Left lobe of liver (tissue), 2 donors: ENCODE data around the gene CACNA1A. TPM values are rescaled to one million over a fixed set of nuclear protein-coding genes. Genes with fewer than 3 reads are reported as not detected.
"Not testable (repeated sequence)": the region's sequence is repeated elsewhere in the genome, so short reads cannot be mapped to it uniquely, and the experiment has no call there.

Experiments
- ATAC-seq: fragments of 200-7000 bp; cut with Tn5 transposase; one replicate; pipeline ENCODE4 v1.9.1; 2020; ENCODE audit warnings: mild to moderate bottlenecking, moderate library complexity
- DNase-seq: peaks from one replicate; pipeline ENCODE4 v3.0.0-alpha.2; 2020; ENCODE audit warnings: low spot score
- total RNA-seq: library from RNA; stranded (reverse); gene quantifications from one replicate; pipeline ENCODE4 v1.2.1, GENCODE V29; 2021
- donor health status: DM: no; HTN: no; CAD: no; lungs with moderate emphysema.
- donor health status: DM: no; HTN: yes; CAD: no.

The CACNA1A gene
- total RNA-seq, 1 donor from 2014 or later, result 0.30 TPM

DNA sequence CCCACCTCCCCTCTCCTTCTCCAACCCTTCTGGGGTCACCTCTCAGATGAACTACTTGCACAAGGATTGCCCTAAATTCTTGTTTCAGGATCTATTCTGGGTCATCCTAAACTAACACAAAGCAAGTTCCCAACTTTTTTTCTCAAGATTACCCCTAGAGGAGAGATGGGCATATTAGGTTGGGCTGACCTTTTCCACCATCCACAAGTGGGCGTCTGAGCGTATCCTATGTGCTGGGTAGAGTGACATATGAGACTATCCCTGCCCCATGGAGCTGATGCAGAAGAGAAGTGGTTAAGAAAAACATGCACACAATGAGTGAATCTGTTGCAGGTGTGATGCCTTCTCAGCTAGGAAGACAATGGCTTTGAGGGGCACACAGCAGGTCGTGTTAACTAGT, 132.7 kb downstream of the CACNA1A start:
- no peak for ATAC-seq
- no peak for DNase-seq

DNA sequence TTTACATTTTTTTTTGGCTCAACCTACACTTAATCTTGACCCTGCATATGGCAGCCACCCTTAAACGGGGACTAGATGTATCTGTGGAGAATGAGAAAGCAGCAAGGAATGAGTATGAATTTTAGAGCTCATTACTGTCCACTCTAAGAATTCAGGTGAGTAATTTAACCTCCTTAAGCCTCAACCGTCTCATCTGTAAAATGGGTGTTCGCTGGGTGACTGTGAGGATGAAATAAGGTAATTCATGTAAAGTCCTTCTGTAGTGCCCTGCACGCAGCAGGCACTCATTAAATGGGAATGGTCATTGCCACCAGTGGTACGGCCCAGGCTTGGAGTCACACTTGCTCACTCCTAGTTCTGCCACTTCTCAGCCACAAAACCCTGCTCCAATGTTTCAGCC, 135.3 kb downstream of the CACNA1A start:
- DNase-seq (no peak), ATAC-seq (no peak)

DNA sequence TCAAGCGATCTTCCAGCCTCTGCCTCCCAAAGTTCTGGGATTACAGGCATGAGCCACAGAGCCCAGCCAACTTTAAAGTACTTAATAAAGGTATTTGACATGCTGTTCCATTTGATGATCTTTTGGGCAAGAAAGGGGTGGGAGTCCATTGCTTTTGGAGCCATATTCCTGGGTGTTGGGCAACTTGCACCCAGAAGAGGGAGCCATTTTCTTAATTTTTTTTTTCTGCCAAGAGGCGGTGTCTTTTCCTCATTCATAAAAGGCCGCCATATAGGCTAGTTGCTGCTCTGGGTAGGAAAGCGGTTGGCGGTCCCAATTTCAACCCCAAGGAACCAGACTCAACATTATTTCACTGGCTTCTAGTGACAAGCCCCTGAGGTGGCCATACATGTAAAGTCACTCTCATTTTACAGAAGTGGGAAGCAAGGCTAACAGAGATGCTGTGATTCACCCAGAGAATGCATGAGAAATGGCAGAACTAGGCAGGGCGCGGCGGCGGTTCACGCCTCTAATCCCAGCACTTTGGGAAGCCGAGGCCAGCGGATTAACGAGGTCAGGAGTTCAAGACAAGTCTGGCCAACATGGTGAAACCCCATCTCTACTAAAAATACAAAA, 139.6 kb downstream of the CACNA1A start:
- DNase-seq (no peak), ATAC-seq (no peak)

DNA sequence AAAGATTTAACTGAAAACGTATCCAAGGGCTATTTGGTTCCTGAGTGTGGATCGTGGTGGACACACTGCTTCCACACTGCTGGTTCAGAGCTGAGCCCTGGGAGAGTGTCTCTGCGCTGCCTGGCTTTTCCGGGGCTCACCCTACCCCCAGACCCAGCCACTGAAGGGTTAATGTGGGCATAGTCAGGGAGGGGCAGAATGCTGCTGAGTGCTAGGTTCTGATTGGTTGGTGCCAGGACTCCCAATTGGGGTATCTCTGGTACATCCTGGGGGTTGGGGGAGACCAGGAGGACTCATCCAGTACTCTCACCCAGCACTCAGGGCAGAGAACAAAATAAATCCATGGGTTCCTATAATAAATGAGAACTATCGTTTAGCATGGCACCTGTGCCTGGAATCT, 142.3 kb downstream of the CACNA1A start:
- ATAC-seq (no peak), DNase-seq (no peak)

DNA sequence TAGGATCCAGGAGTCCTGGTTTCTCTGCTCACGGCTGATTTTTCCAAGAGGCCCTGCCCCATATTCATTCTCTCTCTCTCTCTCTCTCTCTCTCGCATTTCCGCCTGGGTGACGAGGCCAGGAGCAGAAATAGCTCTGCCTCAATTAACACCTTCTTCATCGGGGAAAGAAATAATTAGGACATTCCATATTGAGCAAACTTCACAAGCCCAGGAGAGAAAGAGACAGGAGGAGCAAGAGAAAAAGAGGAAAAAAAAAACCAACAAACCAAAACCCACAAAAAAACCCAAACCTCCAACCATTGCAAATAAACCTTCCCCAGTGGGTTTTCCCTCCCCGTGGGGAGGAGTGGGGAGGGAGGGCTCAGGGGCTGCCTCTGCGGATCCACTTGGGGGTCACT, 143.0 kb downstream of the CACNA1A start:
- no peak for DNase-seq
- no peak for ATAC-seq

DNA sequence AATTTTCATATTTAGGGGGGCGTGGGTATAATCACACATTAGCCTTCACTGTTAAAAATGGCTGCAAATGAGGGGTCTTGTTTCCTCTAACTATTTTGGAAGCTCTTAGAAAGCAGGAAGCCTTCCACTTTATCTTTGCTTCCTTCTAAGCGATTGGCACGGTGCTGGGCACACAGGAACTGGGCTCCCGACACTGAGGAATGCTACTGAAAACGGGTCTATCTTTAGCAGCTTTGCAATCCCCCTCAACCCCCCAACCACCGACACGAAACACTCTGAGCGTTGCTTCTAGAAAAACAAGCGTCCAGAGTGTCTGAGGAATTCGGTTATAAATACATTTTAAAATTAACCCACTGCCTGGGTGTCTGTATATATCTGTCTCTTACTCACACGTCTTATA, 143.6 kb downstream of the CACNA1A start:
- DNase-seq (no peak), ATAC-seq (no peak)

DNA sequence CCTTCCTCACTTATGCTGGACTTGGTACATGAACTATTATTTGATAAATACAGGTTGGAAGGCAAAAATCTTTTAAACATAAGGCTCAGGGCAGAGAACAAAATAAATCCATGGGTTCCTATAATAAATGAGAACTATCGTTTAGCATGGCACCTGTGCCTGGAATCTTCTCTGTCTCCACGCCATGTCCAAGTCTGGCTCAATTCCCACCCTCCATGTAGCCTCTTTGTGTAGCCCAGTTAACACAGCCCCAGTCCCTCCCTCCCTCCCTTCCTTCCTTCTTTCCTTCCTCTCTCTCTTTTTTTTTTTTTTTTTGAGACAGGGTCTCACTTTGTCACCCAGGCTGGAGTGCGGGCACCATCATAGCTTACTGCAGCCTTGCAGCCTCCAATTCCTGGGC, 144.6 kb downstream of the CACNA1A start:
- not testable (repeated sequence) for DNase-seq, ATAC-seq

DNA sequence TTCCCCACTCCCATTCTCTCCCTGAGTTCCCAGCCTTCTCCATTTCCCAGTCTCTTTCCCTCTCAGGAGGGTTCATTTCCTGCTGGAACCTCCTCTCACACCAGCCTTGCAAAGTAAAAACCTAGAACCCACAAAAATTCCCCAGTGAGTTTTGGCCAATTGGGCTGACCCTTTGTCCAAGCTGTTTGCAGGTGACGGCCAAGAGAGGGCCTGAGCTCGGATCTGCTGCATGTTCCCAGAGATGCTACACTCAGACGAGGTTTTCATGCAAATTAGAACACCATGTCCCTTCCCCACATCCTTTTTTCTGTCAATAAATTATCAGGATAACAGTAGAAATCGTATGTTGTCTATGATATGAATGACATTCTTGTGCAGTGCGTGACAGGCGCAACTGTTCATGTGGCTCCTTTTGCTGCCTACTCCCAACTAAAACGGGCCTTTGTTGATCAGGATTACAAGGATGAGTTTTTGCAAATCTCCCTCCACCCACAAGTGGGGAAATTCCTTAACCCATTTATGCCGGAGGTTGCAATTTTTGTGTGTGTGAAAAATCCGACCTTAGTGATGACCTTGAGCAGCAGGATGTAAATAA, 149.5 kb downstream of the CACNA1A start:
- no peak for ATAC-seq
- DNase-seq, result no peak

DNA sequence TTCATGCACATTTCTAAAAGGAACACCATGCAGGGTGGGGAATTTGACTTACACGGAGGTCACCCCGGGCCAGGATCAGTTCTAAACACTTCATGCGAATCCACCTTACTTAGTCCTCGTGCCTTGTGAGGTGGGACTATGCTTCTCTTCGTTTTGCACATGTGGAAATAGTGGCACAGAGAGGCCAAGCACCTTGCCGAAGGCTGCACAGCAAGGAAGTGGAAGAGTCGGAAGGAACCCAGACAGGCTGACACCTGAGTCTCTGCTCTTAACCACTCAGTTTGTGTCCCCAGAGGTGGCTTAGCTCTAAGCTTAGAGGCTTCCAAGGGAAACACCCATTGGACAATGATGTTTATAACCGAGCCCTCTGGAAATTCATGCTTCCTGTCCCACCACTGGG, 150.1 kb downstream of the CACNA1A start:
- DNase-seq (no peak), ATAC-seq (no peak)

DNA sequence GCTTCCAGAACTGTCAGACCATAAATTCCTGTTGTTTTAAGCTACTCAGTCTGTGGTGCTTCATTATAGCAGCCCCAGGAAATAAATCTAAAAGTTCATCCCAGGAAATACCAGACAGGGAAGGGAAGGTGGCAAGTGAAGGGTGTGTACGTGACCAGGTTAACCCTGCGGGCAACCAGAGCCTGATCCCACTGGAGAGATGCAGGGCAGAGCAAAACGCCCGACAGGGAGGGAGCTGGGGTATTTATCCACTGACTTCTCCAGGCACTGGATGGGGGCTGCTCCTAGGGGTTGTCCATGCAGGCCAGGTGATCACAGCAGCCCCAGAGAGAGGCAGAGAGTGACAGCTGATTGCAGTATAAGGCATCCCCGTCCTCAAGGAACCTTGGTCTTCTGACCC, 150.9 kb downstream of the CACNA1A start:
- DNase-seq (no peak), ATAC-seq (no peak)

DNA sequence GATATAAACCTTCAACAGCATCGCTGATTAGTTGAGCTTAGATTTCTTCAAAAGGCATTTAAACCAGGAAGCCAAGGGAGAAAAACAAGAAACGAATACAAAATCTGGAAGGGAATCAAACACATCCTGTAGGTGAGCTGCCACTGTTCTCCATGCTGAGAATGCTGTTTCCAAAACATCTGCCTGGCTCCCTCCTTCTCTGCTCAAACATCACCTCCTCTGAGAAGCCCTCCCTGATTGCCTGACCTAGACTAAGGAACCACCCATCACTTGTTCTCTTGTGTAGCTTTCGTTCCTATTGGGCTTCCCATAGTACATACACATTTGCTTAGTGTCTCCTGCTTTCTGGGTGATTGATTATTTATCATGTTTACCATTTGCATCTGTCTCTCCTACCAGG, 152.7 kb downstream of the CACNA1A start:
- no peak for DNase-seq

DNA sequence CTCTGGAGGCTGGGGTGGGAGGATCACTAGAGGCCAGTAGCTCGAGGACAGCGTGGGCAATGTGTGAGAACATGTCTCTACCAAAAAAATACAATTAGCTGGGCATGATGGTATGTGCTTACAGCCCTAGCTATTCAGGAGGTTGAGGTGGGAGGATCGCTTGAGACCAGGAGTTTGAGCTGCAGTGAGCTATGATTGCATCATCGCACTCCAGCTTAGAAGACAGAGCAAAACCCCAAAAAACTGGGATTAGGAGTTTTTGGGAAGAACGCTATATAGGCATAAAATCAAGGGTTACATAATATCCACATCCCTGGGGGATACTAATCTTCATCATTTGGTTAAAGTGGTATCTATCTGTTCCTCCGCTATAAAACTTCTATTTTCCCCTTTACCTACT, 155.5 kb downstream of the CACNA1A start:
- ATAC-seq (no peak), DNase-seq (no peak)

More for the DNA sequence above, 152.7 kb downstream of the CACNA1A start:
- ATAC-seq, result no peak

DNA sequence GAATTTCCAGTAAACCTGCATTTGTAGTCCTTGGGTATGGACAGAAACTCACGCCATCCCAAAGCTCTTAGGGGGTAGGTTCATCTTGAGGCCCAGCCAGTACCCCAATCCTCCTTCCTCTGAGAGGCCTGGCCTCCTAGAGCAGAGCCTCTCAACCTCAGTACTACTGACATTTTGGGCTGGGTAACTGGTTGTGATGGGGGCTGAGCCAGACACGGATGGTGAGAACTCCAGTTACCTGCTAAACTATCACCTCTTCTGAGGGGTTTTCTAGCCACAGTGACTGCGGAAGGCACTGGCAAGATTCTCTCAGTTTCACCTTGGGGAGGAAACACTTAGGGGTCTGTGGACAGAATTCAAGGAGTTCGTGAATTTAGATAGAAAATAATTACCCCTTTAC, 156.2 kb downstream of the CACNA1A start:
- DNase-seq, result no peak
- no peak for ATAC-seq

DNA sequence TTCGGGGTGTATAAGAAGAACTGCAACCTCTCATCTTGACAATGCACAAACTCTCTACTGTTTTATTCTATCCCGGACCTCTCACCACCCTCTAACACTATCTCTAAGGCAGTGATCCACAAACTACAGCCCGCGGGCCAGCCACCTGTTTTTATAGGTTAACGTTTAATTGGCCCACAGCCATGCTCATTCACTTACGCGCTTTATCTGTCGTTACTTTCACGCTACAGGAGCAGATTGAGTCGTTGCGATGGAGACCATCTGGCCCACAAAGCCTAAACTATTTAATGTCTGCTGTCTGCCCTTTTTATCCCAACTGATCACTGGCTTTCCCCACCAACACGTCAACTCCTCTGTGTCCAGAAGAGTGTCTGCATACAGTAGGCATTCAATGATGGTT, 158.9 kb downstream of the CACNA1A start:
- DNase-seq, result no peak
- no peak for ATAC-seq

DNA sequence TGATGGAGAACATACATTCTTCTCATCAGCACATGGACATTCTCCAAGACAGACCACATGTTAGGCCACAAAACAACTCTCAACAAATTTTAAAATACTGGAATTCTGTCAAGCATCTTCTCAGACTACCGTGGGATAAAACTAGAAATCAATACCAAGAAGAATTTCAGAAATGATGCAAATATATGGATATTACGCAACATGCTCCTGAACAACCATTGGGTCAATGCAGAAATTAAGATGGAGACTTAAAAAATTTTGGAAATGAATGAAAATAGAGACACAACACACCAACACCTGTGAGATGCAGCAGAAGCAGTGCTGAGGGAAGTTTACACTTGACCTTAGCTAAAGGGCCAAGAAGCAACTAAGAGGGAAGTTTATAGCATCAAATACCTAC, 162.8 kb downstream of the CACNA1A start:
- no peak for ATAC-seq
- DNase-seq, result no peak

DNA sequence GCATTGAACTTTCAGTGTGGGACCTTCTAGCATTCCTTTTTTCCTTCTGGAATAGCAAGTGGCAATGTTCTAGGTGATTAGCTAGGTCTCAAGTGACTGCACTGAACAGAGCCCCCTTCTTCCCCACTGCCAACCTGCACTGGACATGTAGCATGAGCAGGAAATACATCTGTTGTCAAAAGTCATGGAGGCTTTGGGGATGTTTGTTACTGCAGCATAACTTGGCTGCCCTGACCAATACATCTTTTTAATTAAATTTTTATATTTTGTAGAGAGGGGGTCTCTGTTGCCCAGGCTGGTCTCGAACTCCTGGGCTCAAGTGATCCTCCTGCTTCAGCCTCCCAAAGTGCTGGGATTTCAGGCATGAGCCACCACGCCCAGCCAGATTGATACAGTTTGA, 163.6 kb downstream of the CACNA1A start:
- no peak for ATAC-seq

DNA sequence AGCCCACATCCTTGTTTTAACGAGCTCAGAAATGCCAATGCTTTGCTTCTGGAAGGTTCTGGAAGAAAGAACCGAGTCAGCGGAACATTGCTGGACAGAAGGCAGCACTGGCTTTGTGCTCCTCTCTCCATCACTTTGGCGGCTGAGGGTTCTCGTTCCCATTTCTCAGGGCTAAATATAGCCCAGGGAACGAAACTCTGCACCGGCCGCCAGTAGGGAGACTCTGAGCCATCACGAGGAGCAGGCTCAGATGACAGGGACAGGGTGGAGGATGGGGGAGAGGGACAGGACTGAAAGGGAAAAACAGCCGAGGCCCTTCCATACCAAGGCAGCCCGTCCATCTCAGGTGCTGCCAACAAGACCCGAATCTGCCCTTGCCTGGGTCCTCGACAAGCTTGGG, 166.4 kb downstream of the CACNA1A start:
- ATAC-seq, result no peak
- DNase-seq, result no peak

More for the DNA sequence above, 163.6 kb downstream of the CACNA1A start:
- DNase-seq, result no peak

DNA sequence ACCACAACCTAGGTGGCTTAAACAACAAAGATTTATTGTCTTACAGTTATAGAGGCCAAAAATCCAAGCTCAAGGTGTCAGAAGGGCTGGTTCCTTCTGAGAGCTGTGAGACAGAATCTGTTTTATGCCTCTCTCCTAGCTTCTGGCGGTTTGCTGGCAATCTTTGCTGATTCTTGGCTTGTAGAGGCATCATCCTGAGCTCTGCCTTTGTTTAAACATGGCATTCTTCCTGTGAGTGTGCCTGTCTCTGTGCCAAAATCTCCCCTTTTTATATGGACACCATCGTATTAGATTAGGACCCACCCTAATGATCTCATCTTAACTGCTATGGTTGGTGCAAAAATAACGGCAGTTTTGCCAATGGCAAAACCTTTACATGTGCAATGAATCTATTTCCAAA, 169.1 kb downstream of the CACNA1A start:
- ATAC-seq (no peak), DNase-seq (no peak)

DNA sequence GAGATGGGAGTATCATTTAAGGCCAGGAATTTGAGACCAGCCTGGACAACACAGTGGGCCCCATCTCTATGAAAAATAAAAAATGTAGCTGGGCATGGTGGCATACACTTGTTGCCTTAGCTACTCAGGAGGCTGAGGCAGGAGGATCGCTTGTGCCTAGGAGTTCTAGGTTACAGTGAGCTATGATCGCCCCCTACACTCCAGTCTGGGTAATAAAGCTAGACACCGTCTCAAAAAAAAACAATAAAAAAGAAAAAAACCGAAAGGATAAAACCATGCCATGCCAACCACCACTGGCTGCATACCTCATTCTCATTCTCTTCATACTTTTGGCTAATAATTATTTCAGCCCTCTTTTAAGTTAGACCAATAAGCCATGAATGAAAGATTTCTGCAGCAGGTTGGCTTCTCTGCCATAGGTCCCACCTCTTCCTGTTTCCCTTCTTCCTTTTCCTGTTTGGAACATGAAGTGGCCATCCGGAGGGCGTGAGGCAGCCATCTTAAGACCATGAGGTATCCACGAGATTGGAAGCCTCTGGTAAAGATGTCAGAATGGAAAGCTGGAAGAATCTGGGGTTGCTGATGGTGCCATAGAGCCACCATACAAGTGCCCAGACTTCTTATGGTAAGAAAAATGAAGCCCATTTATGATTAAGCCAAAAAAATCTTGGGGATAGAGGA, 171.3 kb downstream of the CACNA1A start:
- ATAC-seq (no peak), DNase-seq (no peak)

DNA sequence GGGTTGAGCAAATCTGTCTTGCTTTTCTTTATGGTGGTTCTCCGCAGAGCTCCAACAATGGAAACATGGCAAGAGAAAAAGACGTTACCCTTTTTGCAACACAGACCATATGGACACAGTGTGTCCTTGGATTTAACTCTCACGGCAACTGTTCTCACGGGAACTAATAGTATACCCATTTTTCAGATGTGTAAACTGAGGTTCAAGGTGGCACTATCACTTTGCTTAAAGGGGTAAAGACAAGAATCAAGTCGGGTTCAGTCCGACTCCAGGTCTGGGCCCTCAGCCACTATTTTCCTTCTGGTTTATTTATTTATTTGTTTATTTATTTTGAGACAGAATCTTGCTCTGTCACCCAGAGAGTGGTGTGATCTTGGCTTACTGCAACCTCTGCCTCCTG, 176.0 kb downstream of the CACNA1A start:
- no peak for ATAC-seq

DNA sequence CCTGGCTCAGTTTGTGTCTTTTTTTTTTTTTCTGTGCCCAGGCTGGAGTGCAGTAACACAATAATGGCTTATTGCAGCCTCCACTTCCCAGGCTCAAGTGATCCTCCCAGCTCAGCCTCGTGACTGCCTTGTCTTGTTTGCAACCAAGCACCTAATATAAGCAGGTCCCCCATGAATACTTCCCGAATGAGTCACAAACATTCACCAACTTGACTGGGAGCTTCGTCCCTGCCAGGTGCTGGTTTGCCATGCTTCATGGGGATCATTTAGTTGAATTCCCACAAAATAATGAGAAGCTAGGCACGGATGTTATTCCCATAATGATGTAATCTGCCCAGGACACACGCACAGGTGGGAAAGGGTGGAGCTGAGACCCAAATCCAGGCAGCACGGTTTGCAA, 176.5 kb downstream of the CACNA1A start:
- no peak for ATAC-seq
- no peak for DNase-seq

More for the DNA sequence above, 176.0 kb downstream of the CACNA1A start:
- no peak for DNase-seq

DNA sequence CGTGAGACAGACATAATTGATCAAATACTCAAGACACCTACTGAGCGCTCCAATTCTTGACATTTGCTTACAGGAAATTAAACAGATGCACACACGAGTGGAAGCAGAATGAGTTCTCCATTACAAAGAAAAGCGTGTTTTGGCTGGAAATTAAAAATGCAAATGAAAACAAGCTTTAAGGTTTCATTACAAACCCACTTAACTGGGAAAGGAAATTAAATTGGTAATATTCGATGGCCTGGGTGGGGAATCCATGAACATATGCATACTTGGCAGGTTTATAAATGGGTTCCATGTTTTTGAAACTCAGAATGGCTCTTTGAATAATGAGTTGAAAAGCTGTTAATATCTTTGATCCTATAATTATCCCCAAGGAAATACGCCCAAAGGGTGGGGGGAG, 178.0 kb downstream of the CACNA1A start:
- no peak for ATAC-seq
- DNase-seq, result no peak

DNA sequence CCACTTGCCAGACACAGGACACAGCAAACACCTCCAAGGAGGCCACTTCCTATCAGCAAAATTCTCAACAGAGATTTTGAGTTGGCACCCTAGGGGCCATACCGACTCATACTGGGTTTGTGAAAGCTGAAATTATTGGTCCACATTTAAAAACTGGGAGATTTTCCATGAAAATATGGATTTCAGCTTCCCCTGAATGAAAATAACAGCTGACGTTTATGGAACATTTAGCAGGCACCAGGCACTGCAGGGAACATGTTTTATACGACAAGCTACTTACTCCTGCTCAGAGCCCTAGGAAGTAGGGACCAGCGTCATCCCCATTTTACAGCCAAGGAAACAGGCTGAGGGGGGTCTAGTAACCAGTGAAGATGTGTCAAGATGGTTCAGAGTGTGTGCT, 186.8 kb downstream of the CACNA1A start:
- ATAC-seq, result no peak

More for the DNA sequence above, 186.8 kb downstream of the CACNA1A start:
- no peak for DNase-seq
